H1 (cell line): ENCODE results near the gene NABP1. TPM values are rescaled to one million over a fixed set of nuclear protein-coding genes. Genes with fewer than 3 reads are reported as not detected.

Experiments used
- CTCF ChIA-PET: fragments of 300-600 bp; sonication (Branson Sonifier 250); formaldehyde crosslinking; loops from one replicate; lab custom pipeline; 2021; ENCODE audit not compliant: partially characterized antibody; lab: Charles Lee
- POLR2A ChIA-PET: fragments of 300-600 bp; sonication (Branson Sonifier 250); formaldehyde crosslinking; loops from one replicate; lab custom pipeline; 2021; ENCODE audit warnings: inconsistent platforms; ENCODE audit not compliant: partially characterized antibody; lab: Charles Lee
- DNase-seq, 2 experiments: peaks; one replicate each; pipeline versions ENCODE4 v3.0.0 to v3.0.0-alpha.2; 2010 to 2022; ENCODE audit warnings: low spot score in 2 of 2, low read depth in 1 of 2, mixed read lengths in 1 of 2
- FAIRE-seq: peaks from 2 replicates; lab custom pipeline; 2011; peaks lifted over from hg19 to GRCh38; lab: Jason Lieb, UNC
- H2AFZ ChIP-seq: 2 replicates; pipeline ENCODE4 v1.8.1; 2012; ENCODE audit warnings: low read length, inconsistent platforms
- H2AK5ac ChIP-seq: 2 replicates; pipeline ENCODE4 v1.6.1; 2013; ENCODE audit warnings: low read depth, low read length
- H2BK120ac ChIP-seq: replicated peaks from 2 replicates; pipeline ENCODE3; 2013; ENCODE audit warnings: low read depth, low read length, inconsistent platforms
- H2BK12ac ChIP-seq: 2 replicates; pipeline ENCODE4 v1.6.1; 2013; ENCODE audit warnings: low read depth, low read length
- H2BK15ac ChIP-seq: 2 replicates; pipeline ENCODE4 v1.6.1; 2013; ENCODE audit warnings: low read length
- H2BK20ac ChIP-seq: 2 replicates; pipeline ENCODE4 v1.6.1; 2013; ENCODE audit warnings: low read length
- H2BK5ac ChIP-seq: 2 replicates; pipeline ENCODE4 v1.6.1; 2013; ENCODE audit warnings: low read depth, low read length
- H3K14ac ChIP-seq: 2 replicates; pipeline ENCODE4 v1.6.1; 2013; ENCODE audit warnings: inconsistent platforms; ENCODE audit not compliant: insufficient read length
- H3K18ac ChIP-seq: 2 replicates; pipeline ENCODE4 v1.6.1; 2013; ENCODE audit warnings: low read length; ENCODE audit errors: extremely low read depth
- H3K23ac ChIP-seq: 2 replicates; pipeline ENCODE4 v1.6.1; 2013; ENCODE audit warnings: inconsistent platforms; ENCODE audit not compliant: insufficient read length
- H3K23me2 ChIP-seq: 2 replicates; pipeline ENCODE4 v1.6.1; 2013; ENCODE audit warnings: low read depth, low read length
- H3K27ac ChIP-seq: 2 replicates; pipeline ENCODE4 v1.6.1; 2011; ENCODE audit warnings: low read depth, low read length, inconsistent platforms
- H3K27me3 ChIP-seq, 4 experiments: replicated peaks in 1 of 4; 1 replicate in 1 of 4; 2 replicates in 3 of 4; pipeline versions ENCODE4 v1.6.1 to v1.8.1; 2011 to 2013; ENCODE audit warnings: low read length in 3 of 4, mild to moderate bottlenecking in 3 of 4, inconsistent platforms in 2 of 4, mixed read lengths in 2 of 4, moderate library complexity in 1 of 4; ENCODE audit not compliant: control insufficient read depth in 3 of 4, insufficient read depth in 3 of 4; ENCODE audit errors: extremely low read depth in 1 of 4
- H3K36me3 ChIP-seq, 4 experiments: 2 replicates each; pipeline versions ENCODE4 v1.6.1 to v1.8.1; 2011 to 2013; ENCODE audit warnings: mild to moderate bottlenecking in 4 of 4, low read length in 3 of 4, moderate library complexity in 2 of 4, control low read depth in 1 of 4, inconsistent platforms in 1 of 4; ENCODE audit not compliant: insufficient read depth in 4 of 4, control insufficient read depth in 2 of 4
- H3K4ac ChIP-seq: replicated peaks from 2 replicates; pipeline ENCODE3; 2013; ENCODE audit warnings: low read length, low read depth, mixed read lengths, inconsistent platforms; ENCODE audit not compliant: insufficient read length
- H3K4me1 ChIP-seq, 4 experiments: replicated peaks in 1 of 4; 1 replicate in 1 of 4; 2 replicates in 3 of 4; pipeline versions ENCODE4 v1.6.1 to v1.8.1; 2011 to 2013; ENCODE audit warnings: low read length in 3 of 4, inconsistent platforms in 2 of 4, mixed read lengths in 1 of 4; ENCODE audit not compliant: insufficient read depth in 4 of 4, control insufficient read depth in 3 of 4
- H3K4me2 ChIP-seq, 2 experiments: 2 replicates each; pipeline versions ENCODE4 v1.6.1 to v1.8.1; 2011 to 2013; ENCODE audit warnings: low read depth in 2 of 2, low read length in 2 of 2, control low read depth in 1 of 2, inconsistent platforms in 1 of 2, mild to moderate bottlenecking in 1 of 2; ENCODE audit not compliant: insufficient read depth in 1 of 2
- H3K4me3 ChIP-seq, 4 experiments: fragments of 200-600, 300-600 bp in 1 of 4; sonication (generic), shearing (Covaris generic), sonication (Bioruptor Twin) in 1 of 4; 2 replicates each; pipeline versions ENCODE4 v1.5.1 to v1.8.1; 2011 to 2016; ENCODE audit warnings: low read length in 4 of 4, low read depth in 3 of 4, control low read depth in 2 of 4, inconsistent platforms in 2 of 4, mild to moderate bottlenecking in 2 of 4, mixed read lengths in 1 of 4, moderate library complexity in 1 of 4; ENCODE audit not compliant: insufficient read depth in 2 of 4; ENCODE audit errors: extremely low read depth in 1 of 4
- H3K56ac ChIP-seq: replicated peaks from 2 replicates; pipeline ENCODE3; 2013; ENCODE audit warnings: low read depth, mild to moderate bottlenecking, mixed read lengths, low read length, inconsistent platforms; ENCODE audit not compliant: insufficient read length
- H3K79me1 ChIP-seq: 2 replicates; pipeline ENCODE4 v1.6.1; 2013; ENCODE audit warnings: low read depth, low read length, control low read depth
- H3K79me2 ChIP-seq, 2 experiments: 2 replicates each; pipeline versions ENCODE4 v1.6.1 to v1.8.1; 2012 to 2013; ENCODE audit warnings: low read length in 2 of 2, mild to moderate bottlenecking in 2 of 2, inconsistent platforms in 1 of 2; ENCODE audit not compliant: insufficient read depth in 2 of 2, control insufficient read depth in 1 of 2
- H3K9ac ChIP-seq, 4 experiments: replicated peaks in 1 of 4; 1 replicate in 1 of 4; 2 replicates in 3 of 4; pipeline versions ENCODE4 v1.6.1 to v1.8.1; 2011 to 2013; ENCODE audit warnings: low read depth in 3 of 4, low read length in 3 of 4, control low read depth in 2 of 4, mild to moderate bottlenecking in 2 of 4, moderate library complexity in 2 of 4, inconsistent platforms in 1 of 4; ENCODE audit errors: extremely low read depth in 1 of 4
- H3K9me3 ChIP-seq, 2 experiments: 2 replicates each; pipeline versions ENCODE4 v1.6.1 to v1.8.1; 2012 to 2013; ENCODE audit warnings: mild to moderate bottlenecking in 2 of 2, moderate library complexity in 2 of 2, control low read depth in 1 of 2, inconsistent platforms in 1 of 2, low read depth in 1 of 2, low read length in 1 of 2, mixed read lengths in 1 of 2; ENCODE audit not compliant: insufficient read depth in 2 of 2
- H4K20me1 ChIP-seq, 2 experiments: replicated peaks in 1 of 2; 2 replicates each; pipeline versions ENCODE3 to v1.8.1; 2011 to 2013; ENCODE audit warnings: inconsistent platforms in 2 of 2, low read length in 2 of 2, mild to moderate bottlenecking in 1 of 2; ENCODE audit not compliant: insufficient read depth in 2 of 2, control insufficient read depth in 1 of 2
- H4K5ac ChIP-seq: 2 replicates; pipeline ENCODE4 v1.6.1; 2013; ENCODE audit warnings: low read length, low read depth, mixed read lengths, inconsistent platforms; ENCODE audit not compliant: insufficient read length
- H4K8ac ChIP-seq: 2 replicates; pipeline ENCODE4 v1.8.0; 2013; ENCODE audit warnings: mild to moderate bottlenecking, moderate library complexity, low read length, inconsistent platforms; ENCODE audit not compliant: insufficient read depth; ENCODE audit errors: extremely low read depth
- H4K91ac ChIP-seq: replicated peaks from 2 replicates; pipeline ENCODE3; 2013; ENCODE audit warnings: low read length, mixed read lengths, inconsistent platforms; ENCODE audit not compliant: insufficient read length
- BRCA1 ChIP-seq: IDR thresholded peaks from 2 replicates; pipeline ENCODE4 v1.6.1; 2012; ENCODE audit warnings: low read depth, low read length, improper control_type of control experiment
- CBX8 ChIP-seq: fragments of 300-800, 300-1000 bp; sonication (generic); IDR thresholded peaks from 2 replicates; pipeline ENCODE4 v1.7.1; 2016; ENCODE audit warnings: low read depth, low read length, borderline replicate concordance
- CEBPB ChIP-seq: IDR thresholded peaks from 2 replicates; pipeline ENCODE4 v1.6.1; 2012; ENCODE audit warnings: low read depth, low read length
- GABPA ChIP-seq: IDR thresholded peaks from 2 replicates; pipeline ENCODE4 v1.6.1; 2011; ENCODE audit warnings: mild to moderate bottlenecking, low read length, moderate library complexity, borderline replicate concordance; ENCODE audit not compliant: insufficient read depth
- HDAC2 ChIP-seq, 2 experiments: fragments of 300-600 bp in 1 of 2; sonication (generic) in 1 of 2; IDR thresholded peaks; 2 replicates each; pipeline ENCODE4 v1.6.1; 2011 to 2012; ENCODE audit warnings: low read depth in 2 of 2, low read length in 2 of 2, mild to moderate bottlenecking in 2 of 2, moderate library complexity in 2 of 2, borderline replicate concordance in 1 of 2, inconsistent platforms in 1 of 2
- NRF1 ChIP-seq: IDR thresholded peaks from 2 replicates; pipeline ENCODE4 v1.6.1; 2011; ENCODE audit warnings: mild to moderate bottlenecking, low read depth, low read length, improper control_type of control experiment
- POLR2AphosphoS5 ChIP-seq: IDR thresholded peaks from 2 replicates; pipeline ENCODE4 v1.6.1; 2011; ENCODE audit warnings: low read depth, low read length
- RFX5 ChIP-seq: IDR thresholded peaks from 2 replicates; pipeline ENCODE4 v1.6.1; 2011; ENCODE audit warnings: low read depth, low read length, improper control_type of control experiment, borderline replicate concordance
- RXRA ChIP-seq: IDR thresholded peaks from 2 replicates; pipeline ENCODE4 v1.6.1; 2011; ENCODE audit warnings: low read depth, mild to moderate bottlenecking, low read length, moderate library complexity; ENCODE audit not compliant: insufficient read depth
- SP1 ChIP-seq: IDR thresholded peaks from 2 replicates; pipeline ENCODE4 v1.6.1; 2011; ENCODE audit warnings: low read depth, low read length
- SP4 ChIP-seq: IDR thresholded peaks from 2 replicates; pipeline ENCODE4 v1.6.1; 2012; ENCODE audit warnings: low read length, inconsistent platforms
- SRF ChIP-seq: IDR thresholded peaks from 2 replicates; pipeline ENCODE4 v1.6.1; 2011; ENCODE audit warnings: mild to moderate bottlenecking, low read depth, low read length, moderate library complexity
- TAF1 ChIP-seq: IDR thresholded peaks from 2 replicates; pipeline ENCODE4 v1.6.1; 2011; ENCODE audit warnings: mild to moderate bottlenecking, low read depth, low read length
- TEAD4 ChIP-seq: IDR thresholded peaks from 2 replicates; pipeline ENCODE4 v1.6.1; 2012; ENCODE audit warnings: low read depth, low read length, inconsistent platforms, mixed read lengths
- WGBS, 2 experiments: shearing (Covaris generic) in 1 of 2; methylation state at CpG; one replicate each; pipeline versions ENCODE4 v1.1.6 to v1.1.7; 2013 to 2015; ENCODE audit warnings: low lambda C conversion rate in 2 of 2, mixed read lengths in 2 of 2, inconsistent platforms in 1 of 2, low coverage in 1 of 2, missing lambda C conversion rate in 1 of 2; ENCODE audit not compliant: insufficient replicate concordance in 2 of 2, insufficient coverage in 1 of 2, insufficient read length in 1 of 2; ENCODE audit errors: extremely low coverage in 1 of 2, missing lambda C conversion rate in 1 of 2; 5-methylcytosine and 5-hydroxymethylcytosine counted together
- polyA plus RNA-seq, 7 experiments: library from polyadenylated mRNA; depleted of rRNA in 3 of 7; stranded (reverse) in 5 of 7; unstranded in 2 of 7; fragments of >200 nt in 5 of 7; fragments of 200-250 nt in 2 of 7; gene quantifications; 1 replicate in 5 of 7; 2 replicates in 1 of 7; 4 replicates in 1 of 7; pipeline versions ENCODE4 v1.2.1 to v1.2.3, GENCODE V29; 2011 to 2013; ENCODE audit warnings: missing spikeins in 2 of 7, mixed read lengths in 2 of 7
- total RNA-seq: library from RNA; stranded (reverse); fragmentation: NEBNext Ultra II Directional; extraction: Animal tissue kit (Norgen Biotek cat#: 25700); gene quantifications from 2 replicates; pipeline ENCODE4 v1.2.1, GENCODE V29; 2021
- TF ChIP-seq, protein P1 (sequence below): IDR thresholded peaks from 2 replicates; pipeline ENCODE4 v1.6.1; 2012; ENCODE audit warnings: inconsistent platforms

NABP1 gene
- total and polyA plus RNA-seq, 2 of the 8 experiments (the other 6 are each of a cell fraction or from before 2014, with no cell fraction given), result 0.63 to 4.8 TPM

DNA sequence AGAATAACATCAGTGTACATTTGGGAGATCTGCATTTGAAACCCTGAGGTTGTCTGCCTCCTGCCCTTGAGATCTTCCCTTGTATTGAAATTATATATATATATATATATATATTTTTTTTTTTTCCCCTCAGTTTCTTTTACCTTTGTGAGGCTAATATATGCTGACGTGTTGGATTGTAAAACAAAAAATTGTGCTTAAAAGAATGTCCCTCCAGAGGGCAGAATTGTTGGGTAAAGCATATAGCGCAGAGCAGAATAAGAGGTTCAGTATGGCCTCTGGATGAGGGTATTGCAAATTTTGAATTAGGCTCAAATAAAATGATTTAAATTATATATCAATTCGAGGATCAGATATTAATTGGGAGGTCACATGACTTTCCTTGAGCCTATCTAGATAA lies 12.4 kb downstream of the NABP1 start:
- 79% methylated on average over 3 of the region's 3 CpGs; no CpG with 5 or more reads in 1 of the 2 experiments for WGBS, 2 experiments
- TF ChIP-seq GABPA, result no peak
- TF ChIP-seq CBX8, result no peak
- TF ChIP-seq RXRA, result no peak
- no peak for TF ChIP-seq HDAC2 (IDR thresholded peaks at IDR 0.05; ENCODE audit: borderline replicate concordance in 1 of 2, low read depth in 2 of 2, low read length in 2 of 2)
- TF ChIP-seq POLR2AphosphoS5, result no peak
- no peak for TF ChIP-seq SP1
- TF ChIP-seq, protein P1, sequence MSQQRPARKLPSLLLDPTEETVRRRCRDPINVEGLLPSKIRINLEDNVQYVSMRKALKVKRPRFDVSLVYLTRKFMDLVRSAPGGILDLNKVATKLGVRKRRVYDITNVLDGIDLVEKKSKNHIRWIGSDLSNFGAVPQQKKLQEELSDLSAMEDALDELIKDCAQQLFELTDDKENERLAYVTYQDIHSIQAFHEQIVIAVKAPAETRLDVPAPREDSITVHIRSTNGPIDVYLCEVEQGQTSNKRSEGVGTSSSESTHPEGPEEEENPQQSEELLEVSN, result no peak
- no peak for TF ChIP-seq BRCA1
- TF ChIP-seq RFX5, result no peak
- no peak for TF ChIP-seq TAF1
- no peak for TF ChIP-seq SP4
- TF ChIP-seq TEAD4, result no peak
- TF ChIP-seq SRF, result no peak
- TF ChIP-seq CEBPB, result no peak
- TF ChIP-seq NRF1, result no peak

More for the DNA sequence above, 12.4 kb downstream of the NABP1 start:
- Histone ChIP-seq H3K4ac (no peak overlapping the region), H4K8ac (no peak overlapping the region), H2BK15ac (no peak overlapping the region), H3K14ac (no peak overlapping the region), H3K79me2 (no peaks in the 10 kb centered on the region), H2BK5ac (no peak overlapping the region), H4K5ac (no peak overlapping the region), H2BK120ac (no peak overlapping the region), H3K79me1 (no peaks in the 10 kb centered on the region), H3K56ac (no peak overlapping the region), H4K91ac (no peak overlapping the region), H2BK12ac (no peak overlapping the region), H3K18ac (no peak overlapping the region), H2BK20ac (no peak overlapping the region), H3K36me3 (no peaks in the 10 kb centered on the region; a peak in 1 of 8 replicates), H4K20me1 (no peaks in the 10 kb centered on the region), H3K27me3 (no peaks in the 10 kb centered on the region), H3K4me1 (no peaks in the 10 kb centered on the region), H3K23me2 (no peaks in the 10 kb centered on the region), H3K23ac (no peak overlapping the region), H3K27ac (no peak overlapping the region), H3K9ac (no peak overlapping the region), H2AFZ (no peak overlapping the region), H3K9me3 (no peaks in the 10 kb centered on the region), H3K4me2 (no peak overlapping the region), H3K4me3 (no peak overlapping the region), H2AK5ac (no peak overlapping the region)
- CTCF ChIA-PET, result interaction anchor here (2.2 to 2.6 kb wide), 2 partner anchors 121 to 124 kb away, joined by 10 to 16 read pairs; no protein-coding TSS in a partner anchor
- no peak for FAIRE-seq
- DNase-seq, result no peak
- POLR2A ChIA-PET, result no interaction called here
